HepG2 (cell line): ENCODE measurements around the gene KIF22. TPM values are rescaled to one million over a fixed set of nuclear protein-coding genes. Genes with fewer than 3 reads are reported as not detected.
A peak's percentile ranks its signal among the peaks of the same experiment; 100 is the strongest.

Source experiments
- ATRX ChIP-seq: sonication (generic); formaldehyde crosslinking; IDR thresholded peaks from 2 replicates; pipeline ENCODE4 v1.4.0; 2020; ENCODE audit warnings: missing genetic modification reagents, borderline replicate concordance
- CBX1 ChIP-seq: IDR thresholded peaks from one replicate; pipeline ENCODE4 v1.6.1; 2016; ENCODE audit warnings: antibody characterized with exemption, low read depth
- FOXP1 ChIP-seq, 2 experiments: fragments of 450-650 bp in 1 of 2; IDR thresholded peaks; 2 replicates each; pipeline ENCODE4 v1.6.1; 2017 to 2018; ENCODE audit warnings: antibody characterized with exemption in 1 of 2
- GABPA ChIP-seq, 2 experiments: IDR thresholded peaks; 2 replicates each; pipeline ENCODE4 v1.6.1; 2011 to 2016; ENCODE audit warnings: low read depth in 2 of 2, low read length in 1 of 2, missing biosample characterization in 1 of 2, missing genetic modification characterization in 1 of 2
- GATAD2A ChIP-seq: IDR thresholded peaks from 2 replicates; pipeline ENCODE4 v1.6.1; 2016
- PRPF4 ChIP-seq: fragments of 200-400 bp; formaldehyde crosslinking; IDR thresholded peaks from 2 replicates; pipeline ENCODE4 v1.6.1; 2016; ENCODE audit warnings: low read length, low read depth; ENCODE audit not compliant: poor library complexity, severe bottlenecking
- RARG ChIP-seq: sonication (generic); formaldehyde crosslinking; IDR thresholded peaks from 2 replicates; pipeline ENCODE4 v1.4.0; 2020; ENCODE audit warnings: low read depth, mild to moderate bottlenecking, missing genetic modification reagents
- SMARCC2 ChIP-seq: fragments of 450-650 bp; IDR thresholded peaks from 2 replicates; pipeline ENCODE4 v1.6.1; 2017; ENCODE audit warnings: antibody characterized with exemption, mild to moderate bottlenecking
- SP4 ChIP-seq: sonication (generic); formaldehyde crosslinking; IDR thresholded peaks from 2 replicates; pipeline ENCODE4 v1.8.1; 2023; ENCODE audit warnings: mild to moderate bottlenecking, missing genetic modification reagents
- THAP11 ChIP-seq: IDR thresholded peaks from 2 replicates; pipeline ENCODE4 v1.6.1; 2016; ENCODE audit warnings: missing biosample characterization, missing genetic modification reagents
- ZBTB20 ChIP-seq: sonication (generic); formaldehyde crosslinking; IDR thresholded peaks from 2 replicates; pipeline ENCODE4 v1.8.1; 2023; ENCODE audit warnings: missing genetic modification reagents, low read depth, mild to moderate bottlenecking, borderline replicate concordance
- ZFP1 ChIP-seq: IDR thresholded peaks from 2 replicates; pipeline ENCODE4 v1.6.1; 2016
- ZNF17 ChIP-seq: sonication (generic); formaldehyde crosslinking; IDR thresholded peaks from 2 replicates; pipeline ENCODE4 v1.5.0; 2020; ENCODE audit warnings: mild to moderate bottlenecking, missing genetic modification reagents
- ZNF256 ChIP-seq: sonication (generic); formaldehyde crosslinking; conservative IDR thresholded peaks from 2 replicates; pipeline ENCODE4 v1.4.0; 2020; ENCODE audit warnings: missing genetic modification reagents
- ZNF484 ChIP-seq: sonication (generic); formaldehyde crosslinking; IDR thresholded peaks from 2 replicates; pipeline ENCODE4 v1.5.1; 2020; ENCODE audit warnings: mild to moderate bottlenecking, low read depth, missing genetic modification reagents, borderline replicate concordance
- ZNF616 ChIP-seq: sonication (generic); formaldehyde crosslinking; IDR thresholded peaks from 2 replicates; pipeline ENCODE4 v1.5.0; 2020; ENCODE audit warnings: low read depth, mild to moderate bottlenecking, missing genetic modification reagents
- ZNF879 ChIP-seq: sonication (generic); formaldehyde crosslinking; IDR thresholded peaks from 2 replicates; pipeline ENCODE4 v1.8.1; 2023; ENCODE audit warnings: missing genetic modification reagents
- polyA plus RNA-seq, 8 experiments: library from polyadenylated mRNA; depleted of rRNA in 3 of 8; stranded (reverse) in 7 of 8; unstranded in 1 of 8; fragments of >200 nt; fragmentation: Illumina TruSeq in 4 of 8; extraction: Trizol in 4 of 8; gene quantifications; 2 replicates each; pipeline versions ENCODE4 v1.2.1 to v1.2.3, GENCODE V29; 2011 to 2016; ENCODE audit warnings: low read depth in 4 of 8, missing spikeins in 1 of 8, mixed read lengths in 1 of 8; ENCODE audit not compliant: insufficient read depth in 1 of 8
- total RNA-seq, 5 experiments: library from RNA; depleted of rRNA; stranded (reverse); fragments of >200 nt; fragmentation: Illumina TruSeq; extraction: Trizol; gene quantifications; 2 replicates each; pipeline ENCODE4 v1.2.3, GENCODE V29; 2016; ENCODE audit warnings: low read depth in 1 of 5
- TF ChIP-seq, protein P1 (sequence below): sonication (generic); formaldehyde crosslinking; IDR thresholded peaks from 2 replicates; pipeline ENCODE4 v1.4.0; 2020; ENCODE audit warnings: mild to moderate bottlenecking, low read depth, missing genetic modification reagents
- TF ChIP-seq, protein P2 (sequence below): sonication (generic); formaldehyde crosslinking; IDR thresholded peaks from 2 replicates; pipeline ENCODE4 v1.8.0; 2022; ENCODE audit warnings: missing genetic modification reagents, mild to moderate bottlenecking, moderate library complexity, borderline replicate concordance
- TF ChIP-seq, protein P3 (sequence below): sonication (generic); formaldehyde crosslinking; IDR thresholded peaks from 2 replicates; pipeline ENCODE4 v1.8.1; 2023; ENCODE audit warnings: mild to moderate bottlenecking, missing genetic modification reagents
- TF ChIP-seq, protein P4 (sequence below): sonication (generic); formaldehyde crosslinking; IDR thresholded peaks from 2 replicates; pipeline ENCODE4 v1.5.0; 2020; ENCODE audit warnings: missing genetic modification reagents

The KIF22 gene
- total and polyA plus RNA-seq, 2 of the 13 experiments (the other 11 are each of a cell fraction or from before 2014, with no cell fraction given) = 95.8 to 118 TPM

DNA sequence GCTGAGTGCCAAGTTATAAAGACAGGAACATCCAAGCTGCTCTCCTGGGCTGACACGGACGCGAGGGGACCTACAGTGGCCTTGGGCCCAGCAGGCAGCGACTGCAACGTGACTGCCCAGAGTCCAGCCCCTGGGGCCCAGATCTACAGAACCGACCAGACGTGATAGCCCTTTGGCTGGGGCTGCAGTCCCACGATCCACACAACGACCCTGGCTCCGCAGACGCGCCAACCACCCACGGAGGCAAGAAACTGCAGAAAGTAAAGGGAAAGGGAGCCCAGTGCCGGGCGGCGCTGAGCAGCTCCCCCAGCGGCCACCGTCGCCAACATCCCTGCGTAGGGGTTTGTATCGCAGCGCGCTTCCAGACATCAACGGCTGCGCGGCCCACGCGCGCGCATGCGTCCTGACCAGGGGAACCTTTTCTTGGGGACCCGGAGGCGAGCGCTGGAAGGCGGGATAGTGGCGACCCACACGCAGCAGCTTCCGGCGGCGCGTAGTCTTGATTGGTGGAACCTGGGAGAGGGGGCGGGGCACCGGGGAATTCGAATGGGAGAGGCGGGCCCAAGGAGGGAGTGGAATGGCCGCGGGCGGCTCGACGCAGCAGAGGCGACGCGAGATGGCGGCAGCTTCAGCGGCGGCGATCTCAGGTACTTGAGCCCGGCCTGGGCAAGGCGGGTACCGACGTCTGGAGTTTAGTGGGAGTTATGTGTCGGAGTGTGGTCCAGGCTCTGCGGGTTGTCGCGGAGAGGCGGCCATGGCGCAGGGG, at the start of gene KIF22 (continued):
- TF ChIP-seq ATRX (no peak), ZNF256 (CRISPR knock-in tag) (peak; percentile 64), GATAD2A (CRISPR knock-in tag) (peak; percentile 76), ZBTB20 (CRISPR knock-in tag) (peak; percentile 68; the same call in 1 of the 2 replicates), FOXP1 (IDR thresholded peaks at IDR 0.05) (no peak), FOXP1 (CRISPR knock-in tag; IDR thresholded peaks at IDR 0.05) (peak; percentile 28; the same call in 1 of the 2 replicates), SMARCC2 (no peak), ZFP1 (CRISPR knock-in tag) (peak; percentile 82), ZNF484 (CRISPR knock-in tag) (no peak), PRPF4 (no peak), RARG (CRISPR knock-in tag) (no peak), ZNF879 (0 out of 2 replicates have a peak, but pooled peaks have one; percentile 78), ZNF17 (CRISPR knock-in tag) (no peak), SP4 (peak; percentile 99), GABPA (IDR thresholded peaks at IDR 0.05; ENCODE audit: low read depth, low read length) (peak; percentile 95), GABPA (CRISPR knock-in tag; IDR thresholded peaks at IDR 0.05; ENCODE audit: low read depth) (peak; percentile 97), THAP11 (CRISPR knock-in tag) (peak; percentile 93), CBX1 (no peak), ZNF616 (CRISPR knock-in tag) (peak; percentile 22; the same call in 1 of the 2 replicates)
- TF ChIP-seq, protein P1, sequence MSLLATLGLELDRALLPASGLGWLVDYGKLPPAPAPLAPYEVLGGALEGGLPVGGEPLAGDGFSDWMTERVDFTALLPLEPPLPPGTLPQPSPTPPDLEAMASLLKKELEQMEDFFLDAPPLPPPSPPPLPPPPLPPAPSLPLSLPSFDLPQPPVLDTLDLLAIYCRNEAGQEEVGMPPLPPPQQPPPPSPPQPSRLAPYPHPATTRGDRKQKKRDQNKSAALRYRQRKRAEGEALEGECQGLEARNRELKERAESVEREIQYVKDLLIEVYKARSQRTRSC (CRISPR knock-in tag) = peak; percentile 23; the same call in 1 of the 2 replicates
- TF ChIP-seq, protein P2, sequence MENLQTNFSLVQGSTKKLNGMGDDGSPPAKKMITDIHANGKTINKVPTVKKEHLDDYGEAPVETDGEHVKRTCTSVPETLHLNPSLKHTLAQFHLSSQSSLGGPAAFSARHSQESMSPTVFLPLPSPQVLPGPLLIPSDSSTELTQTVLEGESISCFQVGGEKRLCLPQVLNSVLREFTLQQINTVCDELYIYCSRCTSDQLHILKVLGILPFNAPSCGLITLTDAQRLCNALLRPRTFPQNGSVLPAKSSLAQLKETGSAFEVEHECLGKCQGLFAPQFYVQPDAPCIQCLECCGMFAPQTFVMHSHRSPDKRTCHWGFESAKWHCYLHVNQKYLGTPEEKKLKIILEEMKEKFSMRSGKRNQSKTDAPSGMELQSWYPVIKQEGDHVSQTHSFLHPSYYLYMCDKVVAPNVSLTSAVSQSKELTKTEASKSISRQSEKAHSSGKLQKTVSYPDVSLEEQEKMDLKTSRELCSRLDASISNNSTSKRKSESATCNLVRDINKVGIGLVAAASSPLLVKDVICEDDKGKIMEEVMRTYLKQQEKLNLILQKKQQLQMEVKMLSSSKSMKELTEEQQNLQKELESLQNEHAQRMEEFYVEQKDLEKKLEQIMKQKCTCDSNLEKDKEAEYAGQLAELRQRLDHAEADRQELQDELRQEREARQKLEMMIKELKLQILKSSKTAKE (CRISPR knock-in tag) = peak; percentile 56; the same call in 1 of the 2 replicates
- TF ChIP-seq, protein P3, sequence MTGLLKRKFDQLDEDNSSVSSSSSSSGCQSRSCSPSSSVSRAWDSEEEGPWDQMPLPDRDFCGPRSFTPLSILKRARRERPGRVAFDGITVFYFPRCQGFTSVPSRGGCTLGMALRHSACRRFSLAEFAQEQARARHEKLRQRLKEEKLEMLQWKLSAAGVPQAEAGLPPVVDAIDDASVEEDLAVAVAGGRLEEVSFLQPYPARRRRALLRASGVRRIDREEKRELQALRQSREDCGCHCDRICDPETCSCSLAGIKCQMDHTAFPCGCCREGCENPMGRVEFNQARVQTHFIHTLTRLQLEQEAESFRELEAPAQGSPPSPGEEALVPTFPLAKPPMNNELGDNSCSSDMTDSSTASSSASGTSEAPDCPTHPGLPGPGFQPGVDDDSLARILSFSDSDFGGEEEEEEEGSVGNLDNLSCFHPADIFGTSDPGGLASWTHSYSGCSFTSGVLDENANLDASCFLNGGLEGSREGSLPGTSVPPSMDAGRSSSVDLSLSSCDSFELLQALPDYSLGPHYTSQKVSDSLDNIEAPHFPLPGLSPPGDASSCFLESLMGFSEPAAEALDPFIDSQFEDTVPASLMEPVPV (CRISPR knock-in tag) = peak; percentile 98
- TF ChIP-seq, protein P4, sequence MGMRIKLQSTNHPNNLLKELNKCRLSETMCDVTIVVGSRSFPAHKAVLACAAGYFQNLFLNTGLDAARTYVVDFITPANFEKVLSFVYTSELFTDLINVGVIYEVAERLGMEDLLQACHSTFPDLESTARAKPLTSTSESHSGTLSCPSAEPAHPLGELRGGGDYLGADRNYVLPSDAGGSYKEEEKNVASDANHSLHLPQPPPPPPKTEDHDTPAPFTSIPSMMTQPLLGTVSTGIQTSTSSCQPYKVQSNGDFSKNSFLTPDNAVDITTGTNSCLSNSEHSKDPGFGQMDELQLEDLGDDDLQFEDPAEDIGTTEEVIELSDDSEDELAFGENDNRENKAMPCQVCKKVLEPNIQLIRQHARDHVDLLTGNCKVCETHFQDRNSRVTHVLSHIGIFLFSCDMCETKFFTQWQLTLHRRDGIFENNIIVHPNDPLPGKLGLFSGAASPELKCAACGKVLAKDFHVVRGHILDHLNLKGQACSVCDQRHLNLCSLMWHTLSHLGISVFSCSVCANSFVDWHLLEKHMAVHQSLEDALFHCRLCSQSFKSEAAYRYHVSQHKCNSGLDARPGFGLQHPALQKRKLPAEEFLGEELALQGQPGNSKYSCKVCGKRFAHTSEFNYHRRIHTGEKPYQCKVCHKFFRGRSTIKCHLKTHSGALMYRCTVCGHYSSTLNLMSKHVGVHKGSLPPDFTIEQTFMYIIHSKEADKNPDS (CRISPR knock-in tag) = no peak
